Activated naive CD4-positive, alpha-beta T cell treated with anti-CD3 and anti-CD28 coated beads, Interleukin-2, amount 50 U/mL, for 16 hours (primary cell): ENCODE results near the gene IQSEC3.

Experiments used
- DNase-seq: peaks from one replicate; pipeline ENCODE4 v3.0.0-alpha.2; 2020

Gene IQSEC3

DNA sequence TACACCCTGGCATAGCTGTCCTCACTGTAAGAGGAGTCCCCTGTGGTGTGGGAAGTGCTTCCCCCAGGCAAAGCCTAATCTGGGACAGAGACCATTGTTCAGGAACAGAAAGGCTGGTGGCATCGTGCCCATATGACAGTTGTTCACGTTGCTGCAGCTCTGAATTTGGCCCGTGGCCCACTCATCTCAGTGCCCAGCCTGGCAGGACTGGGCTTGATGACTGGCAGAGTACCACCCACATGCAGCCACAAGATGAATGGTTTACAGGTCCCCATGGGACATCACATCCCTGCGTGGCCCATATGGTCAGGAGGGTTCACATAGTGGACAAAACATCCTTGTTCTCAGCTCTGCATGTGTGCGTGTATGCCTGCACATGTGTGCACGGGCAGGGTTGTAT, 17.5 kb downstream of the IQSEC3 start:
- no peak for DNase-seq

DNA sequence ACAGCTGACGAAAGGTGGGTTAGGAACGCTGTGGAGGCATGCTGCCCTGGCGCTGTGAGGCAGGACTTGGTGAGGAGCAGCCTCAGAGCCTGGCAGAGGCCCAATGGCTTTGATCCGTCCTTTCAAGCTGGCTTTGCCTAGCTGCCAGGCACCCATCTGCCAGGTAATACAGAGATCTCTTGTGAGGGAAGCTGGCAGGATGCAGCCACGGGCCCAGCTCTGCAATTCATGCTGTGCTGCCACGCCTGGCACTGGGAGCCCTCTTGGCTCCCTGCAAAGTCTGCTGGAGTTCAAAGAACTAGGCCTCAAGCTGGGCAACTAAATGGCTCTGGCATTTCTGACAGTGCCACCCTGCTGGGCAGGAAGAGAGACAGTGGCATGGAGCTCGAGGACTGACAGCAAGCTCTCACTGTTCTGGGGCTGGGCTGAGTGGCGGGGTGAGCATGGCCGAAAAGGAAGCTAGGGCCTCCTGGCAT, 18.7 kb downstream of the IQSEC3 start:
- no peak for DNase-seq

DNA sequence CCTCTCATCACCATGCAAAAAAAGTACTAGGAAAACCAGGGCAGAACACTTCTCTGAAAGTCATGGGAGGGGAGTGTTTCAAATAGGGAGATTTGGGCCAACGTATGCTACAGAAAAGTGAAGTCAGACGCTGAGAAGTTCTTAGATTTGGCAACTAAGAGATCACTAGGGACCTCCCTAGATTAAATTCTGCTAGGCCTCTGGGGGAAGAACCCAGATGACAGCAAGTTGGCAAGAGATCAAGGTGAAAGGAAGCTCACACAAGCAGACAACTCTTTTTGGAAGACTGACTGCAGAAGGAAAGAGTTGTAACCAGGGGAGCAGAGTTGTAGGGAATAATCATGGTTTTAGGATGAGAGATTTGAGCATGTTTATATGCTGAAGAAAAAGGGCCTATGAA, 20.7 kb downstream of the IQSEC3 start:
- no peak for DNase-seq

DNA sequence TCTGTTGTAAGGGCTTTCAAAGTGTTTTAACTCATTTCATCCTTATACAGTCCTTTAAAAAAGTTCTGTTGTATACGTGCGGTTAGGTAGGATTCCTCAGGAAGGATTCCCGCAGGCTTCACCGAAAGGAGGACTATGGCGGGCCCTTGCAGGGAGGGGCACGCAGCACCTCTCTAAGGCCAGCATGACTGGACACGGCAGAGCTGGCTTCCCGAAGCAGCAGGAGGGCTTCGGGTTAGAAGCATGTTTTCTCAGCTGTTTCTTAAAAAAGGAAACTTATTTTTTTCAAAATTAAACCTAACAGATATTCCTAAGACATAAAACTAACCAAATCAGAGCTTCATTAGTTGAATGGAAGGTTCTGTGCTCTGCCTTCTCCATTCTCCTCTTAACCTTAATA, 21.3 kb downstream of the IQSEC3 start:
- no peak for DNase-seq

DNA sequence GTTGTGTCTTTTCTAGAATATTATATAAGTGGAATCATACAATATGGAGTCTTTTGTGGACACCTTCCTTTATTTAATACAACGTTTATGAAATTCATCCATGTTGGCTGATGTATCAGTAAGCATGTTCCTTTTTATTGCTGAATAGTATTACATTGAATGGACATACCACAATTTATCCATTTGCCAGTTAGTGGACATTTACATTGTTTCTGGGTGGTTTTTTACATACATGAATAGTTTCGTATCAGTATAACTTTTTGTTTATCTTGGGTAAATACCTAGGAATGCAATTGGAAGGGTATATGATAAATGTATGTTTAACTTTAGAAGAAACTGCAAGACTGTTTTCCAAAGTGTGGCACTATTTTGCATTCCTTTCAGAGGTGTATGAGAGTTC, 23.1 kb downstream of the IQSEC3 start:
- no peak for DNase-seq

DNA sequence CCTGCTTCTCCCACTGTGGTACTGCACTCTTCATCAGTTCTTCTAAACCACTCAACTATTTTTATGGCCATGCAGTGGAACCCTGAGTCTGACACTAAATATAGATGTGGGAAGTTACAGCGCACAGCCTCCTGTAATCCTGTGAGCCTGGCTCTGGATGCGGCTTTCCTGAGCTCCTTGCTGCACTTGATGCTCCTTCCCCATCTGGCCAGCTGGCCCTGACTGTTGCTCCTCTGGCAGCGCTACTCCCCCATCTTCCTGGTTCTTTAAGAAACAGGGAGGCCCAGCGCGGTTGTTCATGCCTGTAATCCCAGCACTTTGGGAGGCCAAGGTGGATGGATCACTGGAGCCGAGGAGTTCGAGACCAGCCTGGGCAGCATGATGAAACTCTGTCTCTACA, 24.6 kb downstream of the IQSEC3 start:
- no peak for DNase-seq

DNA sequence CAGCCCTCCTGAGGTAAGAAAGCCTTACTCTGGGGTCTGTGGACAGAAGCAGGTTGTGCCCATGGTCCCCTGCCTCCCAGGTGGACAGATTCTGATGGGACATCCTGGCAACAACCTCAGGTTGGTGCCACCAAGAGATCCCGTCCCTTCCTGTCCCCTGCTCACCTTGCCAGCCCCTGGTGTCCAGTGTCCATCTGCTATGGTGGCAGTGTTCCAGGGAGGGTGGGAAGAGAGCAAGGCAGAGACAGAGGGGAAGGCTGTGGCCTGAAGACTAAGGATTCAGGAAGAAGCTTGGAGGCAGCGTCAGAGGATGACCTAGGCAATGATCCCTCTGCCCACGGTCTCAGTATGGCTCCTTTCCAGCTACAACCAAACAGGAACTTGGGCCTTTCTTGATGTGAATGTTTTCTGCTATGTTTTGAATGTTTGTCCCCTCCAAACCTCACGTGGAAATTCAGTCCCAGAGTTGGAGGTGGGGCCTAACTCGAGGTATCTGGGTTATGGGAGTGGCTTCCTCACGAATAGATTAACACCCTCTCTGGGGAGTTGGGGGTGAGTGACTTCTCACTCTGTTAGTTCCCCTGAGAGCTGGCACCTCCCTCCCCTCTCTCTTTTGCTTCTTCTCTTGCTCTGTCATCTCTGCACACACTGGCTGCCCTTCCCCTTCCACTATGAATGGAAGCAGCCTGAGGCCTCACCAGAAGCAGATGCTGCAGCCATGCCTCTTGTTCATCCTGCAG, 26.9 kb downstream of the IQSEC3 start:
- no peak for DNase-seq

DNA sequence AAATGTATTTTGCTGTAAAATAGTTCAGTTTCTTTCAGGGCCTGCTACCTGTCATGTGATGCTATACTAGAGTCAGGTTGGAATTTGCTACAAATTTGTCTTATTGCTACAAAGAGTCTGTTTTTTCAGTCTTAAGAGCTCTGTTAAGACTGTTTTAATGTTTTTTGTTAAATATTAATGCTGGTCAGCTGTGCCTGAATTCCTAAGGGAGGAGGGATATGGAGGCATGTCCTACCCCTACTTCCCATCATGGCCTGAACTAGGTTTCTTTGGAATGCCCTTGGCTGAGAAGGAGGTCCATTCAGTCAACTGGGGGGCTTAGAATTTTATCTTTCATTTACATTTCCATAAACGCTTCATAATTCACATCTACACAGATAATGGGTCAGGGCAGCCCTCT, 30.0 kb downstream of the IQSEC3 start:
- DNase-seq = no peak

DNA sequence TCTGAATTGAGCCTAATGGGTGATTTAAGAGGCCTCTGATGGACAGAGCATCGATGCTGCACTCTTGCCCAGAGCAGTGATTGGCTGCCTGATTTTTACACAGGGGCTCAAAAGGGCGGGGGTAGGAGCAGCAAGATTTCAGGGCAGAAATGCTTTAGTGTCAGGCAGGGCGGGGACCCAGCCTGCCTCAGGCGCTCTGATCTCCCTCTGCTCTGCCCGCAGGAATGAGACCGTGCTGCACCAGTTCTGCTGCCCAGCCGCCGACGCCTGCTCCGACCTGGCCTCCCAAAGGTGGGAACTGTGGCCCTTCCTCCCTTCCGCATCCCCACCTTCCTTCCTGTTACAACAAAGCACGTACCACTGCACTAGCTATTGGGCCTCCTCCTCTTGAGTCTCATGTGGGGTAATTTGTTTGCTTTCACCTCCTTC, 32.4 kb downstream of the IQSEC3 start:
- no peak for DNase-seq

DNA sequence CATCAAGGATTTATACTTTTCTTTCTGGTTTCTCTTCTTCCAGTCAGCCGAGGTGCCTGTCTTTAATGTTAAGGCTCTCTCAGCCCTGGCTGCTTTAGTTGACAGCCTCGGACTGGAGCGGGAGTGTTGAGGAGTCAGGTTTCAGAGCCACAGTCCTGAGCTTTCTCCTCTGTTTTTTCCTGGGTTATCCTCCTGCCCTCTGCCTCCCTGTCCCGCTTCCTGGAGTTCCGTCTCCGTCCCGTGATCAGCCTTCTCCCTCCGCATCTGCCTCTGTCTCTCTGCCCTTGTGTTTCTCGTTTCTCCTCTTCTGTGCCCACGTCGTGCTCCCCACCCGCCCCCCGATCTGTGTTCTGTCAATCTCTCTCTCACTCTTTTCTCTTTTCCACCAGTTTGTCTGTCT, 33.0 kb downstream of the IQSEC3 start:
- DNase-seq = no peak

DNA sequence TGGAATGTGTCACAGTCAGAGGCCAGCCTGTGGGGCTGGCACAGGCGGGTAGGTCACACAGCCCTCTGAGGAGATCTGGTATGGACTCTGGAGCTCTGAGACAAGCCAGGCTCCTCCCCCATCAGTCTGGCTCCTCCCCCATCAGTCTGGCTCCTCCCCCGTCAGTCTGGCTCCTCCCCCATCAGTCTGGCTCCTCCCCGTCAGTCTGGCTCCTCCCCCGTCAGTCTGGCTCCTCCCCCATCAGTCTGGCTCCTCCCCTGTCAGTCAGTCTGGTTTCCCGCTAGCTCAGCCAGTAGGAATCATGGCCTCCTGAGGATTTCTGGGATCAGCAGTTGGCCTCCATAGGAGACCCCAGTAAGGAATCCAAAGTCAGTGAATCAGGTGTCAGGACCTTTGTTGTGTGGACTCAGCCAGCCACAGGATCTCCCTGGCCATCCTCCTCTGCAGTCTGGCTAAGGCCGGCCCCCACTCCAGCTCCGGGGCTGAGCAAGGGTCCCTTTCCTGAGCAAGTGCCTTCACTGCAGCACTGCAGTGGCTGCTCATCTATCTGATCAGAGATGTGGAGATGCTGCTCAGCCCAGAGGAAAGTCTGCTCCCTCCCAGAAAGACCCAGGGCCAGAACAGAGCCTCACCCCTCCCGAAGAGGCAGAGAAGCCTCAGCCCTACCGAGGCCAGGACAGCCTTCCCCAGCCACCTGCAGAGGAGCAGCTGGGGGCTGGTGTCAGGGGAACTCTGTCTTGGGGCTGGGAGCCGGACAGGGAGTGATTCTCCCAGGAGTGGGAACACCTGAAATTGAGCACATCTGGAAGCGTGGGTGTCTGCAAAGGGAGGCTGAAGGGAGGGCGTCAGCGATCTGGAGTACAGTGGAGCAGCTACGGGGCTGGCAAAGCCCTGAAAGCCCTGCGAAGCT, 35.7 kb downstream of the IQSEC3 start:
- DNase-seq = no peak

DNA sequence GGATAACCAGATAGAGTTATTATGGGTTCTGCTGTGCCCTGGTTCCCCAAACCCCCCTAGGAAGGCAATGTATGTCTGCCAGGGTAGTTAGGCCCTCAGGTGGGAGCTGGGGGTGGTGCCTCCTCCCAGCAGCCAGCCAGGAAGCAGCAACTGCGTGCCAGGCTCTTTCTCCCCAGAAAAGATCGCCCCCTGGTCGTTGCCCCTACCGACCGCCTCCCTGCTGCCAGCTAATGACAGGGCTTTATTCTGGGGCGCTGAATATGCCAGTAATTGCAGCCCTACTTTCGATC, 36.3 kb downstream of the IQSEC3 start:
- DNase-seq = no peak

DNA sequence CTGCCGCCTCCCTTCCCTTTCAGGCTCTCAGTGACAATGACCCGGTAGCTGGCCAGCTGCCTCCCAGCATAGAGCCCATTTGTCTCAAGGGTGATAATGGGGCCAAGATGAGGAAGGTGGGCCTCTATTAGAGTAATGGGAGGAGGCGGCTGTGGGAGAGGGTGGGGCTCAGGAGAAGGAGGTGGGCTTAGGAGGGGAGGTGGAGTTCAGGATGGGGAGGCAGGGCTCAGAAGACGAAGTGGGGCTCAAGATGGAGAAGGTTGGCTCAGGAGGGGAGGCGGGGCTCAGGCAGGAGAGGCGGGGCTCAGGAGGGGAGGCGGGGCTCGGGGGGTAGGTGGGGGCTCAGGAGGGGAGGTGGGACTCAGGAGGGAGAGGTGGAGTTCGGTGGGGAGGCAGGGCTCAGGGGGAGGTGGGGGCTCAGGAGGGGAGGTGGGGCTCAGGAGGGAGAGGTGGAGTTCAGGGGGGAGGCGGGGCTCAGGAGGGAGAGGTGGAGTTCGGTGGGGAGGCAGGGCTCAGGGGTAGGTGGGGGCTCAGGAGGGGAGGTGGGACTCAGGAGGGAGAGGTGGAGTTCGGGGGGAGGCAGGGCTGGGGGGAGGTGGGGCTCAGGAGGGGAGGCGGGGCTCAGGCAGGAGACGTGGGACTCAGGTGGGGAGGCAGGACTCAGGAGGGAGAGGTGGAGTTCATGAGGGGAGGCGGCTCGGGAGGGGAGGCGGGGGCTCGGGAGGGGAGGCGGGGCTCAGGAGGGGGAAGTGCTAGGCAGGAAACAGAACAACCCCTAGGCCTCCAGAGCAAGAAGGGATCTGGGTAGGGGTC, 36.8 kb downstream of the IQSEC3 start:
- DNase-seq = no peak

DNA sequence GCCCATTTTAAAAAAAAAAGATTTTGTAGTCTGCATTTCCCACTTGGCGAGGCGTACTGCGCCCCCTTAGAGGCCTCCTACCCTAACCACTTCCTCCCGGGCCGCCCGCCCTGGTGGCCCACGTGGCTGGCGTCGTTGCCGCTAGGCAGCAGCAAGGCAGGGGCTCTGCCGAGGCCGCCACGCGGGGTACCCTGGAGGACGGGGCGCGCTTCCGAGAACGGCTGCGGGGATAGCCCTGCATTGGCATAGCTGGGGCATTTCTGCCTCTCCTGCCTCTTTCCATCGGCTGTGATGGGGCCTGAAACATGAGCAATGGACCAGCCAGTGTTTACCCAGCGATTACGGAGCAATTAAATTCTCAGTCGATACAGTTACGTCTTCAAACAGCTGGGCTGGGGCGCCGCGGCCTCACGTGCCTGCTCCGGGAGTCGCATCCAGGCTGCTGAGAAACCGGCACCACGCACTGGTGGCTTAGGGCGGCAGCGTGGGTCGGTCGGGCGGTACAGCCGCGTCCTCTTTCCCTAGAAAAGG, 38.0 kb downstream of the IQSEC3 start:
- DNase-seq = no peak

DNA sequence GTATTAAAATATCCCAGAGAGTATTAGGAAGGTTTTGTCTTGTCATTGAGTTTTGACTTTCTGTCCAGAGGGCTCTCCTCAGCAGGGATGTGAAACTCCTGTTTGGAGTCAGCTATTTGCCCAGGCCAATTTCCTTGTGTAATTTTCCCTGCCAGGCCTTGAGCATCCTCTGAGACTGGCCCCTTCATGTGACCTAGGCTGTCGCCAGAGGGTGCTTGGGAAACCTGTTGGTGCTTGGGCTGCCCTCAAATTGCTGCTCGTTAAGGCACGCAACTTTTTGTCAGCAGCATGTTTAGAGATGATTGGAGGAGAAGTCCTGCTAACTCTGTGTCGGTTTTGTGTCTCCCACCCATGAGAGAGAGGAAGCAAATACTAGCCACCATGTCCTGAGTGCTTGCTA, 39.1 kb downstream of the IQSEC3 start:
- no peak for DNase-seq

DNA sequence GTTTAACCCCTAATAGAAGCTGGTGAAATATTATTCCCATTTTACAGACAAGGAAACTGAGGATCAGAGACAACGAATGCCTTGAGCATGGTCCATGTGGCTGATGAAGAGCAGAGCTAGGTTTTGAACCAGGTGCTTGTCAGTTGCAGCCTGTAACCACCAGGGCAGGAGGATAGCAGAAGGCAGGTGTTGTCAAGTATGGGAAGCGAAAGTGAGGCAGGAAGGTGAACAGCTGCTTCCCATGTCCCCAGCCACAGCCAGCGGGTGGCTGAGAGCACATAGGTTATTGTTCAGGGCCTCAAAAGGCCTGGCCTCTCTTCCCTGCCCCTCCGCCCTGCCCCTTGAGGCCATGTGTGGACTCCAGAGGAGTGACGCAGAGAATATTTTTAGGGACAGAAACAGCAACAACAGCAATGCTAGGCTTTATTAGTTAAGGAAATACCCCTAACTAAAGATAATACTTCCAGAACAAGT, 39.6 kb downstream of the IQSEC3 start:
- no peak for DNase-seq

DNA sequence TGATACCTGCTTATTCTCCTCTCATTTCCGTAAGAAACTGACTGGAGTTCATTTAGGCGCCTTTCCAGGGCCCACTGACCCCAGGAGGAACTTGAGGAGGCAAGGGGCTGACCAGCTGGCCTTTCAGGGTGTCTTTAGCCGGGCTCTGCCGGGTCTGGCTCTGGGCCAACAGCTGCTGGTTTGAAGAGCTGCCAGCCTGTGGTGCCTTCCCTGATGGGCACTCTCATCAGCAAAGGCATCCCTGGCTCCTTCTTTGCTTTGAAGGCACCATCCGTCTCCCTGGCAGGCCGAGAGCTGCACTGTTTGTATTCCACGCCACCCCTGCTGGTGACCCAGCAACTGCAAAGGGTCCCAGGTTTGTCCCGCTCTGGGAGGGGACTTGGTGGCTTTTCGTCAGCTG, 42.0 kb downstream of the IQSEC3 start:
- no peak for DNase-seq

DNA sequence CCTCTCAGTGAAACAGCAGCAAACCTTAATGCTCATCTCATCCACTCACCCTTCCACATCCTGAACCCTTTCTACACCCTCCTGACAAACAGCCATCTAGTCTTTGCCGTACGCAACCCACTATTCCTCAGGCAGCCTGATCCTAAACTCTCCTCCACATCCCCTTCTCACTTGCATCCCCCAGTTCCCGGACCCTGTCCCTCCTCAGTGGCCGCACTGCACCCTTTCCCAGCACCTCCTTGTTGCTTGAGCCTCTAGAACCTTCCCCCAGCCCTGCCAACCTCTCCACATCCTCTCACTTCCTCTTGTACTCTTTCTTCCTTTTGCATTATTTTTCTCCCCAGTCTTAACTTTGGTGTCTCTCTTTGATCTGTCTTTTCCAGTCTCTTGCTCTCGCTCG, 42.9 kb downstream of the IQSEC3 start:
- DNase-seq = no peak

DNA sequence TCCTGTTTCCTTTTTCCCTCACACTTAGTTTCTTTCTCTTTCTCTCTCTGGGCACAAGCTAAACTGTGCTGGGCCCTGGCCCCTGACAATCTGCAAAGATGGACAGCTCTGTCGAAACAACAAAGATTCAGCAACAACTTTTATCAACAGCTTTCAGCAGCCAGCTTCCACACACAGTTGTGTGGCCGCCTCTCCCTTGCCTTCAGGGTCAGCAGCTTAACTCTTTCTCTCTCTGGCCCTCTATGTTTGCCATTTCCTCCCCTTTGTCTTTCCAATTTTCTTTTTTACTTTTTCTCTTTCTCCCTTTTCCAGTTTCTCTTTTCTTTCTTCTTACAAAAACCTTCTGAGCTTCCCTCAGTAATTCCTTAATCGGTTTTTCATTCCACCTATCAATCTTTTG, 43.3 kb downstream of the IQSEC3 start:
- no peak for DNase-seq

DNA sequence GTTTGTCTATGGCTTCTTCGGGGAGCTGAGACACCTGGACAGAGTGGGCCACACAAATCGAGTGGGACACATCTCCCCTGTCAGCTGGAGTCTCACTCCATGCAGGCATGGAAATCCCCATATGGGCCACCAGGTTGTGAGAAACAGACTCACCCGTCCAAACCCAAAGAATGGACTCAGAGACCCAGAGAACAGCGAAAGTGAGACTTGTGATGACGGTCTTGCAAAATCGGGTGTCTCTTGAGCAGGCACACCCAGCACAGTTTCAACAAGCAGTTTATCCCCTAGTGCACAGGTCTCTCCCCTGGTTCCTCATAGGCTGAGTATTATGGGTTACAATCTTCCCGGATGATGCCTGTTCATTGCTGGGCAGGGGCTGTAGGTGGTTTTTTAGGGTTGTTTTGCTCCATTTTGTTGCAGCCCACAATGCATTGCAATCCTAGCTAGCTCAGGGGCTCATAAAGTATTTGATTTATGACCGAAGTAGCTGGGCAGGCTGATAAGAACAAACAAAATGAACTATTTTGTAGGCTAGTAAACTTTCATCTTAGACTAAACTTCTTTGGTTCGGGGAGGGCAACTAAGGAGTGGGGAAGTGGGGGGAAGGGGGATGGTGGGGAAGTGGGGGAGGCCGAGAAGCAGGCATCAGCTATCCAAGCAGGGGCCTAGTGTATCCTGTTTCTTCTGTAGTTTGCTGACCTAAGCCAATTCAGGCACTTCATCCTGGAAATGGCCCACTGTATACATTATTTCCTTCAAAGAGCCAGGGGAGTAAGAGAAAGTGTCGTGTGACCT, 45.3 kb downstream of the IQSEC3 start:
- no peak for DNase-seq

DNA sequence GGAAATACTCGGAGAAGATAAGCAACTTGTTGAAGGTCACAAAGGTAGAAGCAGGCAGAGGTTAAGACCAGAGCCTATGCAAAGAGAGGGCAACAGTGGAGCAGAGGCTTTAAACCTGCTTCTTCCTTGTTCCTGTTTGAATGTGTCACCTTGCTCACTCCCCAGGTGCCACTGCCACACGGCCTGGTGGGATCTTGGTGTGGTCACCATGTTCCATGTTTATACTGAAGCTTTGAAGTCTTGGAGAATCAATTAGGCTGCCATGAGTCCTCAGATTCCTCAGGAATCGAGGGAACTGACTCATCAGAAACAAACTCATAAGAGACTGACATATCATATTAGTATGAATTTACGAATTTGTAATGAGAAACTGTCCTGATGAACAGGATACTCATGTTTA, 46.8 kb downstream of the IQSEC3 start:
- no peak for DNase-seq

DNA sequence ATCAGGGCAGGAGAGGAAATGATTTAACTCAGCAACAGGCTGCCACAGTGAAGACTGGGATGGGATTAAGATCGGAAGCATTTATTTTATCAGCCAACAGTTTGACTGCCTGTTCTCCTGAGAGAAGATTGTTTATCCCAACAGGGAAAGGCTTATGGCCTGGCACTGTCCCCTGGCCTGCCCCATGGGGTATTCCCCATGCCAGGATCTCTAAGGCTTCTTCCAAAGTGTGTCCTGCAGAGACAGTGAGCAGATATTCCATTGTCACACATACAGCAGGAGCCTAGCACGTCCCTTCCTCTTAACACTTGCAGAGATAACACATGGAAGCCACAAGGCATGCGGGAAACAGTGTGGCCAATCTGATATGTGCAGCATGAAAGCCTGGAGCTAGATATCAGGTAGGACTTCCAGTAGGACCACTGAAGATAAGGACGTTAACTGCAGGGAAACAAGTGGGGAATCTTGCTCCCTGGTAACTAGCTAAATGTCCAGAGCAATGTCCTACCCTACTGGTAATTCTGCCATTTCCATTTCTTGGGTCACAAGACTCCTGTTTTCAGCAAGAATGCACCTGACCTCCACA, 48.2 kb downstream of the IQSEC3 start:
- no peak for DNase-seq
